Embryonic facial prominence (tissue), 1 donor: ENCODE data around the gene ACTRT1.

ENCODE experiments used
- DNase-seq: peaks from one replicate; pipeline ENCODE4 v3.0.0-alpha.2; 2016; ENCODE audit errors: extremely low spot score

The ACTRT1 gene

GRCh38 chrX:128052303-128052702, at the start of gene ACTRT1:
TSS of gene ACTRT1 (minus strand) at chrX:128052403. CDS start at chrX:128052206, 197 bp downstream.
- DNase-seq, result no peak

GRCh38 chrX:128078545-128078944, 26.3 kb upstream of the ACTRT1 start:
- no peak for DNase-seq

- no peak for DNase-seq
These were observed 5.2 kb upstream of the ACTRT1 start for GRCh38 chrX:128057421-128057820.

- DNase-seq, result no peak
These were observed 677 bp downstream of the ACTRT1 start for GRCh38 chrX:128051526-128051925.

GRCh38 chrX:128035318-128035717, 16.9 kb downstream of the ACTRT1 start:
- DNase-seq, result no peak

GRCh38 chrX:128021566-128021965, 30.6 kb downstream of the ACTRT1 start:
- DNase-seq, result no peak

GRCh38 chrX:128020701-128021100, 31.5 kb downstream of the ACTRT1 start:
- no peak for DNase-seq

GRCh38 chrX:128019218-128019617, 33.0 kb downstream of the ACTRT1 start:
- DNase-seq, result no peak

- no peak for DNase-seq
These were observed 40.2 kb downstream of the ACTRT1 start for GRCh38 chrX:128012015-128012414.

GRCh38 chrX:128007882-128008281, 44.3 kb downstream of the ACTRT1 start:
- no peak for DNase-seq
